ENCODE data around the gene KCNG2.
A peak's percentile ranks its signal among the peaks of the same experiment; 100 is the strongest.

Gene KCNG2

GRCh38 chr18:79942786-79943607 is 145.3 kb downstream of the KCNG2 start:
- Mint-ChIP-seq H3K9me3 (no peaks in the 10 kb centered on the region), H3K4me1 (peaks cover 26 to 45% of the 10 kb centered on the region in 2 donors), H3K36me3 (peaks cover 31 to 48% of the 10 kb centered on the region in 2 donors), H3K27ac (no peak overlapping the region), H3K27me3 (no peaks in the 10 kb centered on the region), H3K4me3 (no peak overlapping the region)
- ATAC-seq (replicated peaks) (no peak), DNase-seq (no peak)

GRCh38 chr18:79943608-79944125 is 145.9 kb downstream of the KCNG2 start:
- ATAC-seq (replicated peaks) (no peak), DNase-seq (no peak)
- Mint-ChIP-seq H3K4me1 (peaks cover 31 to 51% of the 10 kb centered on the region in 2 donors), H3K27ac (no peak overlapping the region), H3K4me3 (peak overlapping the region in 1 of 2 donors; percentile 11), H3K9me3 (no peaks in the 10 kb centered on the region), H3K27me3 (no peaks in the 10 kb centered on the region), H3K36me3 (peaks cover 27 to 44% of the 10 kb centered on the region in 2 donors)

- H3K4me3 Mint-ChIP-seq = peak overlapping the region in 1 of 2 donors; percentile 11
- no peaks in the 10 kb centered on the region for H3K27me3 Mint-ChIP-seq
- peak; percentile 77 to 79 for ATAC-seq (replicated peaks)
- peak overlapping the region; percentile 83 for H3K27ac Mint-ChIP-seq
- peaks cover 35 to 57% of the 10 kb centered on the region in 2 donors for H3K4me1 Mint-ChIP-seq
- DNase-seq = no peak
- H3K9me3 Mint-ChIP-seq = no peaks in the 10 kb centered on the region
- peaks cover 29 to 44% of the 10 kb centered on the region in 2 donors for H3K36me3 Mint-ChIP-seq
Observed at GRCh38 chr18:79944126-79944731, 146.5 kb downstream of the KCNG2 start.

- no peaks in the 10 kb centered on the region for H3K9me3 Mint-ChIP-seq
- no peaks in the 10 kb centered on the region for H3K27me3 Mint-ChIP-seq
- peak overlapping the region; percentile 83 for H3K27ac Mint-ChIP-seq
- peaks cover 38 to 61% of the 10 kb centered on the region in 2 donors for H3K4me1 Mint-ChIP-seq
- DNase-seq (no peak), ATAC-seq (replicated peaks) (peak; percentile 38 to 46)
- peaks cover 30 to 45% of the 10 kb centered on the region in 2 donors for H3K36me3 Mint-ChIP-seq
- no peak overlapping the region for H3K4me3 Mint-ChIP-seq
Observed at GRCh38 chr18:79944746-79945117, 147.0 kb downstream of the KCNG2 start.

- H3K27ac Mint-ChIP-seq = peak overlapping the region; percentile 83
- H3K4me3 Mint-ChIP-seq = no peak overlapping the region
- H3K27me3 Mint-ChIP-seq = no peaks in the 10 kb centered on the region
- DNase-seq (no peak), ATAC-seq (replicated peaks) (no peak)
- no peaks in the 10 kb centered on the region for H3K9me3 Mint-ChIP-seq
- peaks cover 29 to 45% of the 10 kb centered on the region in 2 donors for H3K36me3 Mint-ChIP-seq
- H3K4me1 Mint-ChIP-seq = peaks cover 44 to 63% of the 10 kb centered on the region in 2 donors
Observed at GRCh38 chr18:79945118-79946042, 147.6 kb downstream of the KCNG2 start.

GRCh38 chr18:79947054-79947755 is 149.5 kb downstream of the KCNG2 start:
- Mint-ChIP-seq H3K36me3 (peaks cover 19 to 36% of the 10 kb centered on the region in 2 donors), H3K27ac (peak overlapping the region; percentile 25), H3K9me3 (no peaks in the 10 kb centered on the region), H3K4me1 (peaks cover 46 to 66% of the 10 kb centered on the region in 2 donors), H3K4me3 (no peak overlapping the region), H3K27me3 (no peaks in the 10 kb centered on the region)
- ATAC-seq (replicated peaks) (no peak), DNase-seq (no peak)

GRCh38 chr18:79947881-79948610 is 150.3 kb downstream of the KCNG2 start:
- Mint-ChIP-seq H3K4me3 (no peak overlapping the region), H3K9me3 (no peaks in the 10 kb centered on the region), H3K27ac (peak overlapping the region; percentile 25), H3K4me1 (peaks cover 46 to 66% of the 10 kb centered on the region in 2 donors), H3K36me3 (peaks cover 15 to 29% of the 10 kb centered on the region in 2 donors), H3K27me3 (no peaks in the 10 kb centered on the region)
- DNase-seq = no peak
- no peak for ATAC-seq (replicated peaks)

GRCh38 chr18:79948719-79949411 is 151.1 kb downstream of the KCNG2 start:
- no peaks in the 10 kb centered on the region for H3K27me3 Mint-ChIP-seq
- DNase-seq (no peak), ATAC-seq (replicated peaks) (no peak)
- peaks cover 46 to 67% of the 10 kb centered on the region in 2 donors for H3K4me1 Mint-ChIP-seq
- H3K36me3 Mint-ChIP-seq = peaks cover 15 to 29% of the 10 kb centered on the region in 2 donors
- H3K9me3 Mint-ChIP-seq = no peaks in the 10 kb centered on the region
- no peak overlapping the region for H3K27ac Mint-ChIP-seq
- peak overlapping the region in 1 of 2 donors; percentile 88 for H3K4me3 Mint-ChIP-seq
